Daoy (cell line): ENCODE measurements around the gene CHAMP1. TPM values are rescaled to one million over a fixed set of nuclear protein-coding genes. Genes with fewer than 3 reads are reported as not detected.
A peak's percentile ranks its signal among the peaks of the same experiment; 100 is the strongest.

Source experiments
- DNase-seq: peaks from one replicate; pipeline ENCODE4 v3.0.0-alpha.2; 2015; ENCODE audit warnings: low read depth
- total RNA-seq: library from RNA; depleted of rRNA; stranded (reverse); fragments of >200 nt; shearing (Covaris generic); gene quantifications from 2 replicates; pipeline ENCODE4 v1.2.3, GENCODE V29; 2014

CHAMP1 gene
- total RNA-seq, 1 experiment from 2014 or later = 11.8 TPM

DNA sequence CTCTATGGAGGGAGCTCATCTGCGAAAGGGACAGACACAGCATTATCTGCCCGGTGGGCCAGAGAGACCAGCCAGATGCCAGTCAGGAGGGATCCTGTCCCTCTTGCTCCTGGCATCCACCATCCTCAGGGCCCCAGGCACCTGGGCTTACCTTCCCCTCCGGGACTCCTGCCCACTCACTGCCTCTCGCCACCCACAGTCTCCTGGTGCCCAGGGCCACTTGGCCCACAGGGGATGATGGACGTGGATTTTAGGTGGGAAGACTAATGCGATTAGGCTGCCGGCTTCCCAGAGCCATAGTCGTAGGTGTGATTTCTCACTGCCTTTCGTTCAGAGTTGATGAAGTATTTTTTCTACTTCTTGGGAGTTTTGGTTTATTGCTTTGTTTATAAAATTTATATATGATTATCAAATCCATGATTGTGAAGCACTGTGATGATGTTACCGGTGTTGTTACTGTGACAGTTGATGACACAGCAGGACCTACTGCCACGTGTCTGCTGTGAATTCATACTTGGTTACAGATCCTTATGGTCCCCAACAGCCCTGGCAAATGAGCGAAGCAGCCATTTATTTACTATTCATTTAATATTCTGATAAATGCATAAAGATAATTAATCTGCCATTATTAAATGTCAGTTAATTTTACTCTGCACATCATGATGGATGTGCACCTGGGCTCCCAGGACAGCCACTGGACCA lies 14.5 kb upstream of the CHAMP1 start:
- no peak for DNase-seq

DNA sequence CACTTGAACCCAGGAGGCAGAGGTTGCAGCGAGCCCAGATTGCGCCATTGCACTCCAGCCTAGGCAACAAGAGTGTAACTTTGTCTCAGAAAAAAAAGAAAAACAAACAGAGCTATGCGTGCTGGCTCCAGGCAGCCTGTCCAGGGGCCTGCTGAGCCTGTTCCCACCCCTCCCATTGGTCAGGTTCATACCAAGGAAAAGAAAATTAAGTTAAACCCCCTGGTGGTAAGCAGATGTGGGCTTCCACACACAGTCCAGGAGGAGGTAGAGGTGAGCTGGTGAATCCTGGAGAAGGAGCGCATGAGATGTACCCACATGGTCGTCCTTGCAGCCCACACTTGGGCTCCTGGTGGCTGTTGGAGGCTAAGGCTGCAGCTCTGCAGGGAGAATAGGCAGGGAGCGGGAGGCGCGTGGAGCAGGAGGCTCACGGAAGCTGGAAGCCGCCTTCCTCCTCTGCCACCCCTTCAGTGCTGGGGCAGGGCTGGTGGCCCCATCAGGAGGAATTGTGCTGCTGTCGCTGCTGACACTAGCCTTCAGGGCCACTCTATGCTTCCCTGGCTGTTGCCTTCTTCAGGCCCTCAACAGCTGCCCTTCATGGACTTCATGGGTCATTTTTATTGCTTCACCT lies 10.5 kb upstream of the CHAMP1 start:
- DNase-seq = no peak

- DNase-seq = no peak
These were observed 9.8 kb upstream of the CHAMP1 start for GRCh38 chr13:114304346-114305034.

- DNase-seq = no peak
These were observed 5.2 kb upstream of the CHAMP1 start for GRCh38 chr13:114309086-114309485.

DNA sequence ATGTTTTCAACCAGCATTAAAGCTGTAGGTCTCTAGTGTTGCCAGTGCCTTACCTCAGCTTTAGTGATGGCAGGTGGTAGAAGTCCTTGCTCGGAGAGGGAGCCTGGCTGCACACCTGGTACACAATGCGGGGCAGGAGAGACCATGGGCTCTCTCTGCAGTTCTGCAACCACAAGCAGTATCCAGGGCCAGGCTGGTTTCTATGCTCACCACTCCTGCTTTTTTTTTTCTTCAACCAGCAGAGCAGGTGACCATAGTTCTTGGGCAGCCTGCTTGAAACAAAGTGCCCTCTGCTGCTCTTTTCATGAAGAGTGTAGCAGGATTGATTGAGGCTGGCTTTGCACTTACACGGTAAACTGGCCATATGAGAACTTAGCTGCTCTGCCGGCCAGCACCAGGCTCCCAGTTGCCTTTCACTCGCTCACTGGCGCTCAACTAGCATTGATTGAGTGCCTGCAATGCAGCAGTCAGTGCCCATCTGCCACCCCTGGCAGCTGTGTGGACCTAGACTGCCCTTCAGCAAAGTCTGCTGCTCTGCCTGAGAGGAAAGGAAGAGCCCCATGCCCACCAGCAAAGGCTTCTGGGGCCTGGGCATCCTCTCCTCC lies 4.4 kb upstream of the CHAMP1 start:
- DNase-seq = no peak

DNA sequence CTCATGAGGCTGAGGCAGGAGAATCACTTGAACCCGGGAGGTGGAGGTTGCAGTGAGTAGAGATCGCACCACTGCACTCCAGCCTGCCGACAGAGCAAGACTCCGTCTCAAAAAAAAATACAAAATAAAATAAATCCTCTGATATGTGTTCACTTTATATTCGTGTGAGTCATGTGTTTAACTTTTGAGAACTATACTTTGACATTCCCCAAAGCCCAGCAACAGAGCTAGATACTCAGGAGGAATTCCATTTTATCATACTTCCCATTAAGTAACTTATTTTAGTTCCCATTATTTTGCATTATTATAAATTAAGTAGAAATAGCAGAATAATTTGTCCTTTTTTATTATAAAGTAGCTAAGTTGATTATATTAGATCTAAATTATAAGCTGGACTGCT lies 3.3 kb upstream of the CHAMP1 start:
- DNase-seq = no peak

DNA sequence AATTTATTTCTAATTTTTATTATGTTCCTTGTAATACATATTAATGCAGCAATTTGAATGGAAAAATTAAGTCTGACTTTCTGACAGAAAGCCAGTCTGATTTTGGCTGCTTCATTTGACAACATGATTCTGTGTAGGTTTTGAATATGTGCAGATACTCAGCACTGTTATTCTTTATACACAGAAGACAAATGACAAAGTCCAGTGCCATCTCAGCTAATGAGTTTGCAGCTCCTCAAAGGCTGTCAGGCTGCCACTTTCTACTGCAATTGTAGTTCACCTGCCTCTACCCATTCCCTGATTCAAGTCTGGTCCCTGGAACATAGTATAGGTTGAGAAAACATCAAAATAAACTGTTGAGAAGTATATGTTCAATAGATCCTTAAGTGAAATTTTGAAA lies 2.9 kb upstream of the CHAMP1 start:
- no peak for DNase-seq

- no peak for DNase-seq
These were observed 2.4 kb upstream of the CHAMP1 start for GRCh38 chr13:114311908-114312307.

DNA sequence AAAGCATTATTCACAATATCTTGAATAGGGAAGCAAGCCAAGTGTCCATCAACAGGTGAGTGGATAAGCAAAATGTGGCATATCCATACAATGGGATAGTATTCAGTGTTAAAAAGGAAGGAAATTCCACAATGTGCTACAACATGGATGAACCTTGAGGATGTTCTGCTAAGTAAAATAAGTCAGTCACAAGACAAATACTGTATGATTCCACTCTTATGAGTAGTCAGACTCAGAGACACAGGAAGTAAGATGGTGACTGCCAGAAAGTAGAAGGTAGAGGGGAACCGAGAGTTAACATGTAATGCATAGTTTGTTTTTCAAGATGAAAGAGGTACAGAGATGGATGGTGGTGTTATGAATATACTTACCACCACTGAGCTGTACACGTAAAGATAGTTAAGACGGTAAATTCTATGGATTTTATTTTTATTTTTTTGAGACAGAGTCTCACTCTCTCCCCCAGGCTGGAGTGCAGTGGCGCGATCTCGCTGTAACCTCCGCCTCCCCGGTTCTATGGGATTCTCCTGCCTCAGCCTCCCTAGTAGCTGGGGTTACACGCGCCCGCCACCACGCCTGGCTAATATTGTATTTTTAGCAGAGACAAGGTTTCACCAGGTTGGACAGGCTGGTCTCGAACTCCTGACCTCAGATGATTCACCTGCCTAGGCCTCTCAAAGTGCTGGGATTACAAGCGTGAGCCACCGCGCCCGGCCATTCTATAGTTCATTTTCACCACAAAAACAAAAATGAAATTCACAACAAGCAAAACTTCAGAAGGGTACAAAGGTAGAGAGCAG lies 1.0 kb upstream of the CHAMP1 start:
- DNase-seq = peak; percentile 19

- DNase-seq = no peak
These were observed 927 bp downstream of the CHAMP1 start for GRCh38 chr13:114315074-114315785.

GRCh38 chr13:114318624-114319023 lies 4.3 kb downstream of the CHAMP1 start:
- no peak for DNase-seq

- DNase-seq = no peak
These were observed 5.2 kb downstream of the CHAMP1 start for GRCh38 chr13:114319441-114319913.

- no peak for DNase-seq
These were observed 5.8 kb downstream of the CHAMP1 start for GRCh38 chr13:114320065-114320464.

GRCh38 chr13:114321256-114321655 lies 7.0 kb downstream of the CHAMP1 start:
- no peak for DNase-seq

- DNase-seq = no peak
These were observed 9.0 kb downstream of the CHAMP1 start for GRCh38 chr13:114323349-114323748.

DNA sequence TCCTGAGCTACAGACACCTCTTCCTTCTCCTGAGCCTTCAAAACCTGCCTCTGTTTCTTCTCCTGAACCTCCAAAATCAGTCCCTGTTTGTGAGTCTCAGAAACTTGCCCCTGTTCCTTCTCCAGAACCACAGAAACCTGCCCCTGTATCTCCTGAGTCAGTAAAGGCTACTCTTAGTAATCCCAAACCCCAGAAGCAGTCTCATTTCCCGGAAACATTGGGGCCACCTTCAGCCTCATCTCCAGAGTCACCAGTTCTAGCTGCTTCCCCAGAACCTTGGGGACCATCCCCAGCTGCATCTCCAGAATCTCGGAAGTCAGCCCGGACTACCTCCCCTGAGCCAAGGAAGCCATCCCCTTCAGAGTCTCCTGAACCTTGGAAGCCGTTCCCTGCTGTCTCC lies 10.0 kb downstream of the CHAMP1 start:
- no peak for DNase-seq

DNA sequence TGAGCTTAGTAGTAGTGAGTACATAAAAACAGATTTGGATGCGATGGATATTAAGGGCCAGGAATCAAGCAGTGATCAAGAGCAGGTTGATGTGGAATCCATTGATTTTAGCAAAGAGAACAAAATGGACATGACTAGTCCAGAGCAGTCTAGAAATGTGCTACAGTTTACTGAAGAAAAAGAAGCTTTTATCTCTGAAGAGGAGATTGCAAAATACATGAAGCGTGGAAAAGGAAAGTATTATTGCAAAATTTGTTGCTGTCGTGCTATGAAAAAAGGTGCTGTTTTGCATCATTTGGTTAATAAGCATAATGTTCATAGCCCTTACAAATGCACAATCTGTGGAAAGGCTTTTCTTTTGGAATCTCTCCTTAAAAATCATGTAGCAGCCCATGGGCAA lies 11.4 kb downstream of the CHAMP1 start:
- DNase-seq = no peak

GRCh38 chr13:114328034-114328433 lies 13.7 kb downstream of the CHAMP1 start:
- DNase-seq = no peak

DNA sequence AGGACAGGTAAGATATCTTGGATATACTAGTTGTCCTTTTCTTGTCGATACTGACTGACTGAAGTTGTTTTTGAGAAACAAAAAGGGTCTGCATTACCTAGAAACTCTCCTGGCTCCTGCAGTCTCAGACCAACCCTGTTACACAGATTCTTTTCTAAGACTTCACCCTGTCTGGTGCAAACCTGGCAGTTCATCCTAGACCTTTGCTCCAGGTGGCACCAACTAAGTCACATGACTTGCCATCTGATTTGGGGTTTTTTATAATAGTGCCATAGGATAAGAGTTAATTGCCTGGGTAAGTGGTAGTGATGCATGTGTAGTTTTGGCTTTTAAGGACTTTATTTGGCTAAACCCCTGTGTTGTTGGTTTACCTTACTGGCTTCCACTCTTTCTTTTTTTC lies 14.3 kb downstream of the CHAMP1 start:
- DNase-seq = no peak

- DNase-seq = no peak
These were observed 15.8 kb downstream of the CHAMP1 start for GRCh38 chr13:114330086-114330485.

DNA sequence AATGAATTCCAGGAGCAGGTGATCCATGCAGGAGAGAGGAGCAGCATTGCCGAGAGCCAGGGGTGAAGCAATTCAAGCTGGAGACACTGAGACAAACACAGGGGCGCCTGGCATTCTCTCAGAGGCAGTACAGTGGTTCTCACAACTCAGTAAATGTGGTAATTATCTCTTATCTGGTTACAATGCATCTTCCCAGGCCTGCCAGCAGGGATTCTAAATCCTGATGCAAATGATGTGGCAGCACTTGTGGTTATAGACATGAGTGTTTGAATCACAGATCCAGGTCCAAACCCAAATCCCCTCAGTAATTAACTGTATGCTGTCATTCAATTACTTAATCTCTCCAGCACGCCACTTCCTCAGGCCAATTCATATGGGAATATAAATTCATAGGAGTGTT lies 19.6 kb downstream of the CHAMP1 start:
- DNase-seq = peak; percentile 12
